K562 (cell line): Measurements from ENCODE around the gene FBLIM1. TPM values are rescaled to one million over a fixed set of nuclear protein-coding genes. Genes with fewer than 3 reads are reported as not detected.

Experiments used
- NCOA2 ChIP-seq, 2 experiments: fragments of 450-650 bp; IDR thresholded peaks; 2 replicates each; pipeline ENCODE4 v1.6.1; 2018; ENCODE audit warnings: mild to moderate bottlenecking in 2 of 2, moderate library complexity in 1 of 2; ENCODE audit not compliant: partially characterized antibody in 2 of 2
- RBM14 ChIP-seq: fragments of 200-400 bp; formaldehyde crosslinking; IDR thresholded peaks from 2 replicates; pipeline ENCODE4 v1.6.1; 2018; ENCODE audit warnings: low read depth, mild to moderate bottlenecking, low read length, moderate library complexity, borderline replicate concordance; ENCODE audit not compliant: insufficient read depth
- ZNF707 ChIP-seq: fragments of 250-450 bp; sonication (Bioruptor Pico); conservative IDR thresholded peaks from 2 replicates; pipeline ENCODE4 v1.8.0; 2022; ENCODE audit warnings: inconsistent platforms, mild to moderate bottlenecking, moderate library complexity
- polyA plus RNA-seq, 8 experiments: library from polyadenylated mRNA; depleted of rRNA in 4 of 8; stranded (reverse) in 5 of 8; unstranded in 3 of 8; fragments of >200 nt; fragmentation: Nextera tagmentation in 2 of 8; fragmentation: Illumina TruSeq in 1 of 8; extraction: Ambion mirVana in 2 of 8; extraction: Trizol in 1 of 8; gene quantifications; 2 replicates each; pipeline versions ENCODE4 v1.2.1 to v1.2.3, GENCODE V29; 2011 to 2014; ENCODE audit warnings: inconsistent platforms in 1 of 8, missing spikeins in 1 of 8
- total RNA-seq, 7 experiments: library from RNA; depleted of rRNA in 6 of 7; stranded (reverse); fragments of >200 nt in 6 of 7; fragmentation: Illumina TruSeq in 2 of 7; extraction: Trizol in 2 of 7; gene quantifications; 2 replicates each; pipeline versions ENCODE4 v1.2.1 to v1.2.3, GENCODE V29; 2011 to 2021; ENCODE audit warnings: low replicate concordance in 1 of 7
- TF ChIP-seq, protein P1 (sequence below): sonication (generic); formaldehyde crosslinking; IDR thresholded peaks from 2 replicates; pipeline ENCODE4 v1.8.0; 2023; ENCODE audit warnings: missing genetic modification reagents, mild to moderate bottlenecking, borderline replicate concordance
- TF ChIP-seq, protein P2 (sequence below), 3 experiments: fragments of 200-800 bp in 1 of 3; sonication (Bioruptor generic) in 1 of 3; sonication (generic) in 1 of 3; formaldehyde crosslinking in 1 of 3; IDR thresholded peaks; 2 replicates each; pipeline versions ENCODE4 v1.6.1 to v1.8.0; 2016 to 2022; ENCODE audit warnings: mild to moderate bottlenecking in 2 of 3, missing compliant biosample characterization in 2 of 3, missing genetic modification characterization in 2 of 3, missing genetic modification reagents in 1 of 3
- TF ChIP-seq, protein P3 (sequence below): fragments of 450-650 bp; IDR thresholded peaks from 2 replicates; pipeline ENCODE4 v1.6.1; 2016; ENCODE audit warnings: missing biosample characterization, missing genetic modification characterization
- TF ChIP-seq, protein P4 (sequence below), 2 experiments: fragments of 450-650 bp in 1 of 2; sonication (generic) in 1 of 2; formaldehyde crosslinking in 1 of 2; IDR thresholded peaks; 2 replicates each; pipeline versions ENCODE4 v1.7.1 to v1.9.0; 2016 to 2022; ENCODE audit warnings: inconsistent platforms in 1 of 2, mild to moderate bottlenecking in 1 of 2, missing genetic modification reagents in 1 of 2

FBLIM1 gene
- total and polyA plus RNA-seq, 9 of the 15 experiments (the other 6 are each of a cell fraction or from before 2014, with no cell fraction given) = 0.14 to 0.24 TPM; not detected in 7

DNA sequence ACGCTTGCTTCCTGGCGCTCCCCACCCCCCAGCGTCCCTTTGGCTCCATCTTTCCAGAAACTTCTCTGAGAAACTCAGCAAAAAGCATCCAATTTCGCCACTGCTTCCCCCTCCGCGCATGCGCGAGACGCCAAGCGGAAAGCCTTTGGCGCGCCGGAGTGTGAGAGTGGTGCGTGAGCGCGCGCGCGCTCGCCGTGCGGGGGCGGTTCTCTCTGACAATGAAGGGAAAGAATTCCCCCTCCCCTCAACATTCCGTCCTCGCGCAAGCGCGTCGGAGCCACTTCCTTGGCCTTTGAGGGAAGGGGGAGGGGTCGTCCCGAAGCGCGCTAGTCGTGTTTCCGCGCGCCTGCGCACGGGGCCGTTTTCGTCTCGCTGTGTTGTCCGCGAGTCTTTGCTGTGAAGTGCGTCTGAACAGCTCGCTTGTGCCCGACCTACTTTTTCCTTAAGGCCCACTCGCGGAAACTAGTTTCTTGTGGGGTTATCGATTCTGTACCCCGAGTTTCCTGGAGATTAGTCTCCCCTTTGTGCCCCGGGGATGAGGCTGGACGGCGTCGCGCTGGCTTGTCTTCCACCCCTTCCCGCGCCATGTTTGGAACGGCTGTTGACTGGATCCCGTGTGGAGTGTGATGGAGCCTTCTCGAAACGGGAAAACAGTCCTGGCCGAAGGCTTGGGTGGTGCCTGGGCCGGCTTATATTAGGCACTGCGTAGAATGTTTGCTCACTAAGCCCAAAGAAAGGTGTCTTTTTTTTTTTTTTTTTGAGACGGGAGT is 77.3 kb downstream of the FBLIM1 start (continued):
- TF ChIP-seq, protein P1, sequence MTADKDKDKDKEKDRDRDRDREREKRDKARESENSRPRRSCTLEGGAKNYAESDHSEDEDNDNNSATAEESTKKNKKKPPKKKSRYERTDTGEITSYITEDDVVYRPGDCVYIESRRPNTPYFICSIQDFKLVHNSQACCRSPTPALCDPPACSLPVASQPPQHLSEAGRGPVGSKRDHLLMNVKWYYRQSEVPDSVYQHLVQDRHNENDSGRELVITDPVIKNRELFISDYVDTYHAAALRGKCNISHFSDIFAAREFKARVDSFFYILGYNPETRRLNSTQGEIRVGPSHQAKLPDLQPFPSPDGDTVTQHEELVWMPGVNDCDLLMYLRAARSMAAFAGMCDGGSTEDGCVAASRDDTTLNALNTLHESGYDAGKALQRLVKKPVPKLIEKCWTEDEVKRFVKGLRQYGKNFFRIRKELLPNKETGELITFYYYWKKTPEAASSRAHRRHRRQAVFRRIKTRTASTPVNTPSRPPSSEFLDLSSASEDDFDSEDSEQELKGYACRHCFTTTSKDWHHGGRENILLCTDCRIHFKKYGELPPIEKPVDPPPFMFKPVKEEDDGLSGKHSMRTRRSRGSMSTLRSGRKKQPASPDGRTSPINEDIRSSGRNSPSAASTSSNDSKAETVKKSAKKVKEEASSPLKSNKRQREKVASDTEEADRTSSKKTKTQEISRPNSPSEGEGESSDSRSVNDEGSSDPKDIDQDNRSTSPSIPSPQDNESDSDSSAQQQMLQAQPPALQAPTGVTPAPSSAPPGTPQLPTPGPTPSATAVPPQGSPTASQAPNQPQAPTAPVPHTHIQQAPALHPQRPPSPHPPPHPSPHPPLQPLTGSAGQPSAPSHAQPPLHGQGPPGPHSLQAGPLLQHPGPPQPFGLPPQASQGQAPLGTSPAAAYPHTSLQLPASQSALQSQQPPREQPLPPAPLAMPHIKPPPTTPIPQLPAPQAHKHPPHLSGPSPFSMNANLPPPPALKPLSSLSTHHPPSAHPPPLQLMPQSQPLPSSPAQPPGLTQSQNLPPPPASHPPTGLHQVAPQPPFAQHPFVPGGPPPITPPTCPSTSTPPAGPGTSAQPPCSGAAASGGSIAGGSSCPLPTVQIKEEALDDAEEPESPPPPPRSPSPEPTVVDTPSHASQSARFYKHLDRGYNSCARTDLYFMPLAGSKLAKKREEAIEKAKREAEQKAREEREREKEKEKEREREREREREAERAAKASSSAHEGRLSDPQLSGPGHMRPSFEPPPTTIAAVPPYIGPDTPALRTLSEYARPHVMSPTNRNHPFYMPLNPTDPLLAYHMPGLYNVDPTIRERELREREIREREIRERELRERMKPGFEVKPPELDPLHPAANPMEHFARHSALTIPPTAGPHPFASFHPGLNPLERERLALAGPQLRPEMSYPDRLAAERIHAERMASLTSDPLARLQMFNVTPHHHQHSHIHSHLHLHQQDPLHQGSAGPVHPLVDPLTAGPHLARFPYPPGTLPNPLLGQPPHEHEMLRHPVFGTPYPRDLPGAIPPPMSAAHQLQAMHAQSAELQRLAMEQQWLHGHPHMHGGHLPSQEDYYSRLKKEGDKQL (CRISPR knock-in tag) = no peak
- TF ChIP-seq, protein P2, sequence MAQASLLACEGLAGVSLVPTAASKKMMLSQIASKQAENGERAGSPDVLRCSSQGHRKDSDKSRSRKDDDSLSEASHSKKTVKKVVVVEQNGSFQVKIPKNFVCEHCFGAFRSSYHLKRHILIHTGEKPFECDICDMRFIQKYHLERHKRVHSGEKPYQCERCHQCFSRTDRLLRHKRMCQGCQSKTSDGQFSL (CRISPR knock-in tag; IDR thresholded peaks at IDR 0.05) = peak; percentile 14; the same call in 1 of the 2 replicates
- TF ChIP-seq, protein P2 (tag; IDR thresholded peaks at IDR 0.05) = no peak
- TF ChIP-seq, protein P3, sequence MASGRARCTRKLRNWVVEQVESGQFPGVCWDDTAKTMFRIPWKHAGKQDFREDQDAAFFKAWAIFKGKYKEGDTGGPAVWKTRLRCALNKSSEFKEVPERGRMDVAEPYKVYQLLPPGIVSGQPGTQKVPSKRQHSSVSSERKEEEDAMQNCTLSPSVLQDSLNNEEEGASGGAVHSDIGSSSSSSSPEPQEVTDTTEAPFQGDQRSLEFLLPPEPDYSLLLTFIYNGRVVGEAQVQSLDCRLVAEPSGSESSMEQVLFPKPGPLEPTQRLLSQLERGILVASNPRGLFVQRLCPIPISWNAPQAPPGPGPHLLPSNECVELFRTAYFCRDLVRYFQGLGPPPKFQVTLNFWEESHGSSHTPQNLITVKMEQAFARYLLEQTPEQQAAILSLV = no peak
- TF ChIP-seq ZNF707 (peak; percentile 56; the same call in 1 of the 2 replicates), NCOA2 (IDR thresholded peaks at IDR 0.05; ENCODE audit: partially characterized antibody in 2 of 2) (no peak), RBM14 (no peak)
- TF ChIP-seq, protein P4, sequence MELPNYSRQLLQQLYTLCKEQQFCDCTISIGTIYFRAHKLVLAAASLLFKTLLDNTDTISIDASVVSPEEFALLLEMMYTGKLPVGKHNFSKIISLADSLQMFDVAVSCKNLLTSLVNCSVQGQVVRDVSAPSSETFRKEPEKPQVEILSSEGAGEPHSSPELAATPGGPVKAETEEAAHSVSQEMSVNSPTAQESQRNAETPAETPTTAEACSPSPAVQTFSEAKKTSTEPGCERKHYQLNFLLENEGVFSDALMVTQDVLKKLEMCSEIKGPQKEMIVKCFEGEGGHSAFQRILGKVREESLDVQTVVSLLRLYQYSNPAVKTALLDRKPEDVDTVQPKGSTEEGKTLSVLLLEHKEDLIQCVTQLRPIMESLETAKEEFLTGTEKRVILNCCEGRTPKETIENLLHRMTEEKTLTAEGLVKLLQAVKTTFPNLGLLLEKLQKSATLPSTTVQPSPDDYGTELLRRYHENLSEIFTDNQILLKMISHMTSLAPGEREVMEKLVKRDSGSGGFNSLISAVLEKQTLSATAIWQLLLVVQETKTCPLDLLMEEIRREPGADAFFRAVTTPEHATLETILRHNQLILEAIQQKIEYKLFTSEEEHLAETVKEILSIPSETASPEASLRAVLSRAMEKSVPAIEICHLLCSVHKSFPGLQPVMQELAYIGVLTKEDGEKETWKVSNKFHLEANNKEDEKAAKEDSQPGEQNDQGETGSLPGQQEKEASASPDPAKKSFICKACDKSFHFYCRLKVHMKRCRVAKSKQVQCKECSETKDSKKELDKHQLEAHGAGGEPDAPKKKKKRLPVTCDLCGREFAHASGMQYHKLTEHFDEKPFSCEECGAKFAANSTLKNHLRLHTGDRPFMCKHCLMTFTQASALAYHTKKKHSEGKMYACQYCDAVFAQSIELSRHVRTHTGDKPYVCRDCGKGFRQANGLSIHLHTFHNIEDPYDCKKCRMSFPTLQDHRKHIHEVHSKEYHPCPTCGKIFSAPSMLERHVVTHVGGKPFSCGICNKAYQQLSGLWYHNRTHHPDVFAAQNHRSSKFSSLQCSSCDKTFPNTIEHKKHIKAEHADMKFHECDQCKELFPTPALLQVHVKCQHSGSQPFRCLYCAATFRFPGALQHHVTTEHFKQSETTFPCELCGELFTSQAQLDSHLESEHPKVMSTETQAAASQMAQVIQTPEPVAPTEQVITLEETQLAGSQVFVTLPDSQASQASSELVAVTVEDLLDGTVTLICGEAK (IDR thresholded peaks at IDR 0.05) = peak; percentile 43
- TF ChIP-seq, protein P4 (CRISPR knock-in tag; IDR thresholded peaks at IDR 0.05) = no peak
